AG10803 (cell line): ENCODE data around the gene ADAT3.
"Not testable (repeated sequence)": the region's sequence is repeated elsewhere in the genome, so short reads cannot be mapped to it uniquely, and the experiment has no call there.

Experiments
- DNase-seq: peaks from one replicate; pipeline ENCODE4 v3.0.0; 2010; ENCODE audit warnings: low read depth
- H3K4me3 ChIP-seq: 2 replicates; pipeline ENCODE4 v1.5.1; 2011; ENCODE audit warnings: mild to moderate bottlenecking, low read length, control low read depth
- TF ChIP-seq, protein P1 (sequence below): conservative IDR thresholded peaks from 2 replicates; pipeline ENCODE4 v1.5.1; 2011; ENCODE audit warnings: mild to moderate bottlenecking, low read length, control low read depth, inconsistent platforms

The ADAT3 gene

DNA sequence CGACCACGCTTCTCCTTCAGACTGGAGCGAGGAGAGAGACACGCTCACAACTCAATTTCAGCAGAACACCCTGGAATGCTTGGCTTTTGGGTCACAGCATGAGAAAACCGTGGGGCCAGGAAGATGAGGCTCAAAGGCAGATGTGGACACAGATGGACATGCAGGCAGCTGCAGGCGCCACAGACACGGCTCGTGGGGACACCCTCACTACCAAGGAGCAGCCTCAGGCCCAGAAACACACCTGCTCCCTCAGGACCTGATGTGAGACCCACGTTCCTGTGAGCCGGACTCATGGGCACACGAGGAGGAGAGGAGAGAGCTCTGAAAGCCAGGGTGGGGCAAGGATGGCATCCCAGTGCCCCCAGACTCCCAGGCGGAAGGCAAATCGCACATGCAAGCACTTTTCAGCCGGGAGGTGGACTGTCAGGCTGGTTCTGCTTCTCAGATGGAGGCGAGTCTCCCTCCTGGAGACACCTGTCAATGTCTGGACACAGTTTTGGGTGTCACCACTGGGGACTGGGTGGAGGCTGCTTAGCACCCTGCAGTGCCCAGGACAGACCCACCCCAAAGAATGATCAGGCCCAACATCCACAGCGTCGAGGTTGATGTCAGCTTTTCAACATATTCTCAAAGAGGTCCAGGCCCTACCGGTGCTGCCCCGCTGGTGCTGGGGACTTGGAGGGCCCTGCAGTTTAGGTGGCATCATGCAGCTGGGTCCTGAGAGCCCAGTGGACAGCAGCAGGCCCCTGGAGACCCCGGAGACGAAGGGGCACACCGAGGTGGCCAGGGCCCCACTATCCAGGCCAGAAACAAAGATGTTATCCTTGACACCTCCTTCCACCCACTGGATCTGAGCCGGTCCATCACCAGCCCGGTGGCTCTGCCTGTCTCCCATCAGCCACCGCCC, 22.2 kb upstream of the ADAT3 start:
- TF ChIP-seq, protein P1, sequence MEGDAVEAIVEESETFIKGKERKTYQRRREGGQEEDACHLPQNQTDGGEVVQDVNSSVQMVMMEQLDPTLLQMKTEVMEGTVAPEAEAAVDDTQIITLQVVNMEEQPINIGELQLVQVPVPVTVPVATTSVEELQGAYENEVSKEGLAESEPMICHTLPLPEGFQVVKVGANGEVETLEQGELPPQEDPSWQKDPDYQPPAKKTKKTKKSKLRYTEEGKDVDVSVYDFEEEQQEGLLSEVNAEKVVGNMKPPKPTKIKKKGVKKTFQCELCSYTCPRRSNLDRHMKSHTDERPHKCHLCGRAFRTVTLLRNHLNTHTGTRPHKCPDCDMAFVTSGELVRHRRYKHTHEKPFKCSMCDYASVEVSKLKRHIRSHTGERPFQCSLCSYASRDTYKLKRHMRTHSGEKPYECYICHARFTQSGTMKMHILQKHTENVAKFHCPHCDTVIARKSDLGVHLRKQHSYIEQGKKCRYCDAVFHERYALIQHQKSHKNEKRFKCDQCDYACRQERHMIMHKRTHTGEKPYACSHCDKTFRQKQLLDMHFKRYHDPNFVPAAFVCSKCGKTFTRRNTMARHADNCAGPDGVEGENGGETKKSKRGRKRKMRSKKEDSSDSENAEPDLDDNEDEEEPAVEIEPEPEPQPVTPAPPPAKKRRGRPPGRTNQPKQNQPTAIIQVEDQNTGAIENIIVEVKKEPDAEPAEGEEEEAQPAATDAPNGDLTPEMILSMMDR = no peak
- no peak for DNase-seq
- peak overlapping the region; percentile 89 for H3K4me3 ChIP-seq

DNA sequence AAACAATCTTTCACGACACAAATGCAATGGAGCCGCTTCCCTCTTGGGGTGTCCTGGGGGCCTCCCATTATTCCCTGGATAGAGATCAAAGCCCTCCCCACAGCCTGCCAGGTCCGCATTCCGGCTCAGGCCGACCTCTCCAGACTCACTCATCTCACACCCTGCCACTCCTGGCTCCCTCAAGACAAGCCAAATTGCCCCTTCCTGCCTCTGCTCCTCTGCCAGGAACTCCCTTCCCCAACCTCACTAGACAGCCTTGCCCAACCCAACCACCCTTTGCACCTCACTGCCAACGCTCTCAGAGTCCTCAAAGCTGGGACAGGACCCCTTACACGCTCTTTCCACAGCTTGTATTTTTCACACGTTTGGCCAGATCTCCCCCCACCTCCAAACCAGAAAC, 21.4 kb upstream of the ADAT3 start:
- no peak for DNase-seq
- peak overlapping the region; percentile 89 for H3K4me3 ChIP-seq
- TF ChIP-seq, protein P1 = no peak

- TF ChIP-seq, protein P1 = no peak
- DNase-seq = no peak
- peak overlapping the region; percentile 89 for H3K4me3 ChIP-seq
Observed at GRCh38 chr19:1884291-1884718, 20.9 kb upstream of the ADAT3 start.

GRCh38 chr19:1884719-1885334, 20.4 kb upstream of the ADAT3 start:
- no peak for DNase-seq
- TF ChIP-seq, protein P1 = no peak
- H3K4me3 ChIP-seq = peak overlapping the region; percentile 89

- peak within 1 kb of the TSS; percentile 89 for H3K4me3 ChIP-seq
- DNase-seq = peak; percentile 88
Observed at GRCh38 chr19:1885398-1886119, 19.6 kb upstream of the ADAT3 start, which contains the start of gene ABHD17A. Gene ABHD17A (minus strand): TSS chr19:1885496. CDS start chr19:1881566, 3,930 bp downstream.

- DNase-seq, H3K4me3 ChIP-seq: not testable (repeated sequence)
Observed at GRCh38 chr19:1886360-1886759, 18.8 kb upstream of the ADAT3 start.

- DNase-seq = no peak
- H3K4me3 ChIP-seq = no peak overlapping the region
- TF ChIP-seq, protein P1 = no peak
Observed at GRCh38 chr19:1888385-1888784, 16.8 kb upstream of the ADAT3 start.

- TF ChIP-seq, protein P1 = no peak
- H3K4me3 ChIP-seq = no peak overlapping the region
- no peak for DNase-seq
Observed at GRCh38 chr19:1889907-1890306, 15.3 kb upstream of the ADAT3 start.
